ENCODE results near the gene TNNI2.
"Not testable (repeated sequence)": the region's sequence is repeated elsewhere in the genome, so short reads cannot be mapped to it uniquely, and the experiment has no call there.

Gene TNNI2

GRCh38 chr11:1862588-1863351 lies 24.0 kb downstream of the TNNI2 start:
- no peak for DNase-seq

- peak; percentile 14 for DNase-seq
Measured at GRCh38 chr11:1863352-1864216, 24.8 kb downstream of the TNNI2 start.

GRCh38 chr11:1864231-1864630 lies 25.4 kb downstream of the TNNI2 start:
- DNase-seq = no peak

- DNase-seq = no peak
Measured at GRCh38 chr11:1864831-1865665, 26.3 kb downstream of the TNNI2 start.

- DNase-seq = no peak
Measured at GRCh38 chr11:1866226-1866625, 27.4 kb downstream of the TNNI2 start.

- DNase-seq = no peak
Measured at GRCh38 chr11:1866776-1867175, 28.0 kb downstream of the TNNI2 start.

- DNase-seq = no peak
Measured at GRCh38 chr11:1867381-1867780, 28.6 kb downstream of the TNNI2 start.

GRCh38 chr11:1868056-1868635 lies 29.4 kb downstream of the TNNI2 start:
- DNase-seq = no peak

- no peak for DNase-seq
Measured at GRCh38 chr11:1868636-1869291, 30.0 kb downstream of the TNNI2 start.

GRCh38 chr11:1869427-1870325 lies 30.9 kb downstream of the TNNI2 start:
- DNase-seq = no peak

- DNase-seq = no peak
Measured at GRCh38 chr11:1870326-1870696, 31.5 kb downstream of the TNNI2 start.

GRCh38 chr11:1870721-1871466 lies 32.1 kb downstream of the TNNI2 start:
- DNase-seq = no peak

GRCh38 chr11:1871531-1871930 lies 32.8 kb downstream of the TNNI2 start:
- DNase-seq = no peak

- no peak for DNase-seq
Measured at GRCh38 chr11:1872267-1872985, 33.6 kb downstream of the TNNI2 start.

GRCh38 chr11:1873048-1873812 lies 34.4 kb downstream of the TNNI2 start:
- DNase-seq = no peak

GRCh38 chr11:1873813-1874150 lies 35.0 kb downstream of the TNNI2 start:
- not testable (repeated sequence) for DNase-seq

GRCh38 chr11:1874441-1875092 lies 35.8 kb downstream of the TNNI2 start:
- not testable (repeated sequence) for DNase-seq

GRCh38 chr11:1875093-1875850 lies 36.5 kb downstream of the TNNI2 start:
- no peak for DNase-seq

All from GOT3 (cell line).